Measurements from ENCODE around the gene SOSTDC1. TPM values are rescaled to one million over a fixed set of nuclear protein-coding genes. Genes with fewer than 3 reads are reported as not detected.
"Not testable (repeated sequence)": the region's sequence is repeated elsewhere in the genome, so short reads cannot be mapped to it uniquely, and the experiment has no call there.

Gene SOSTDC1, protein sequence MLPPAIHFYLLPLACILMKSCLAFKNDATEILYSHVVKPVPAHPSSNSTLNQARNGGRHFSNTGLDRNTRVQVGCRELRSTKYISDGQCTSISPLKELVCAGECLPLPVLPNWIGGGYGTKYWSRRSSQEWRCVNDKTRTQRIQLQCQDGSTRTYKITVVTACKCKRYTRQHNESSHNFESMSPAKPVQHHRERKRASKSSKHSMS
- total RNA-seq = not detected

DNA sequence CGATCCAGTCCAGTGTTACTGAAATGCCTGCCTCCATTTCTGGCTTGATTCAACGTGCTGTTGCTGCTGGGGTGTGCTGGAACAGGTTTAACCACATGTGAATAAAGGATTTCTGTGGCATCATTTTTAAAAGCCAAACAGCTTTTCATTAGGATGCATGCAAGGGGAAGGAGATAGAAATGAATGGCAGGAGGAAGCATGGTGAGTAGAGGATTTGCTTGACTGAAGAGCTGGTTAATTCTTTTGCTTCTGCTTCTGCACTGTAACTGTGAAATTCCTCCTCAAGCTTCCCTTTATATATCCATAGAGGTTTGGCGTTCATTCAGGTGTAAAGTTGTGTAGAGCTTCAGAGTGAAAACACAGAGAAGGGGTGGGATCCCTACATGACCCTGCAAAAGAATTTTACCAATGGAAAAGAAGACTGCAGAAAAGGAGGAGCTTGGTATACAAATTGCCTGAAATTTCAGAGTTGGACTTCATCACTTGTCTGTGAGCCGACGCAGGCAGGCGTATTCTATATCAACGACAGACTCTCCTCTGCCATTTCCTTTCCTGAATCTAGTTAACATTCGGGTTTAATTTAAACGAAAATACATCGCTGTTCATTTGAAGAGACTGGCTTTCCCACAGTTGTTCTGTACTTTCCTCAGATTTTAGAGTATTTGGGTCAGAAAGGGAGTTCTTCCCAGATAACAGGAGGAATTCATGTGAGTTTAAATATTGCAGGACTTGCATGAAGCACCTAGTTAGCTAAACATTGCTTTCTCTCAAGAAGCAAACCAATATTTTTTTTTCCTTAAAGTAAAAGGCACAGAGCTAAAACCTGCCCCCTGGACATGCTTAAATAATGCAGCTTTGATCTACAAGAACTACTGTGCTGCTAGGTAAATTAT is at the start of gene SOSTDC1:
Gene SOSTDC1 (minus strand): TSS at position 270 of the 893 bp plus-strand sequence. CDS start 70 bp downstream, at position 200.
- peaks cover 4 to 20% of the 10 kb centered on the region in 2 donors for H3K27me3 Mint-ChIP-seq
- ATAC-seq (no peak), DNase-seq (ENCODE audit: low spot score) (no peak)
- H3K36me3 Mint-ChIP-seq = no peaks in the 10 kb centered on the region
- H3K9me3 Mint-ChIP-seq = no peaks in the 10 kb centered on the region
- H3K27ac Mint-ChIP-seq = no peak within 1 kb of the TSS
- no peaks in the 10 kb centered on the region for H3K4me1 Mint-ChIP-seq (ENCODE audit: low read depth in 2 of 2)
- no peak within 1 kb of the TSS for H3K4me3 Mint-ChIP-seq

DNA sequence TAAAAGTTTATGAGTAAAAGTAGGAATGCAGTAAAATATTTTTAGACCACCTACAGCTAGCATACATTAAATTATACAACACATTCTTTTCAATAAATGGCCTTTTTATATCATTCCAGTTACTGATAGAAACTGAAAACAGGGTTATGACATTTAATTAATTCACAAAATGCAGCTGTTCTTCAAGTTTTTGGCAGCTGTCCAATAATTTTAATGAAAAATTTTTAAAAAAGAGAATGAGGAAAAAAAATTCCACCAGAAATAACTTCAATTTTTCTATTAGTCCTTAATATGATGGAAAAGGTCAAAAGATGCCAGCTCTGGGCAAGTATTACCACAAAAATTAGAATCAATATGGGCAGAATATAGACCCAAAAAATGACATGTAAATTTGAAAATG is 49.2 kb upstream of the SOSTDC1 start:
- H3K4me3 Mint-ChIP-seq = no peak overlapping the region
- peaks cover 0 to 5% of the 10 kb centered on the region in 2 donors for H3K27me3 Mint-ChIP-seq
- H3K9me3 Mint-ChIP-seq = no peaks in the 10 kb centered on the region
- no peaks in the 10 kb centered on the region for H3K4me1 Mint-ChIP-seq (ENCODE audit: low read depth in 2 of 2)
- H3K36me3 Mint-ChIP-seq = no peaks in the 10 kb centered on the region
- ATAC-seq (no peak), DNase-seq (ENCODE audit: low spot score) (no peak)
- H3K27ac Mint-ChIP-seq = no peak overlapping the region

GRCh38 chr7:16514271-16514670 is 48.7 kb upstream of the SOSTDC1 start:
- ATAC-seq (no peak), DNase-seq (ENCODE audit: low spot score) (no peak)
- Mint-ChIP-seq H3K4me1 (ENCODE audit: low read depth in 2 of 2) (no peaks in the 10 kb centered on the region), H3K27ac (no peak overlapping the region), H3K9me3 (no peaks in the 10 kb centered on the region), H3K27me3 (peaks cover 0 to 5% of the 10 kb centered on the region in 2 donors), H3K36me3 (no peaks in the 10 kb centered on the region), H3K4me3 (no peak overlapping the region)

DNA sequence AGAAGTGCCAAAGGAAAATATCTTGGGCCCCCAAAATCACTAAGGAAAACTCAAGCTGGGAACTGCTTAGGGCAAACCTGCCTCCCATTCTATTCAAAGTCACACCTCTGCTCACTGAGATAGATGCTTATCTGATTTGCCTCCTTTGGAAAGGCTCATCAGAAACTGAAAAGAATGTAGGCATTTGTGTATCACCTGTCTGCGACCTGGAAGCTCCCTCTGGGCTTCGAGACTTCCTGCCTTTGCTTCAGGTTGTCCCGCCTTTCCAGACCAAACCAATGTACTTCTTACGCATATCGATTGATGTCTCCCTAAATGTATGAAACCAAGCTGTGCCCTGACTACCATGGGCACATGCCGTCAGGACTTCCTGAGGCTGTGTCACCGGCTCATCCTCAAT is 46.6 kb upstream of the SOSTDC1 start:
- H3K9me3 Mint-ChIP-seq = peaks cover 4% of the 10 kb centered on the region
- no peaks in the 10 kb centered on the region for H3K36me3 Mint-ChIP-seq
- H3K4me1 Mint-ChIP-seq (ENCODE audit: low read depth in 2 of 2) = no peaks in the 10 kb centered on the region

GRCh38 chr7:16511314-16511713 is 45.8 kb upstream of the SOSTDC1 start:
- Mint-ChIP-seq H3K4me3 (no peak overlapping the region), H3K9me3 (peaks cover 4% of the 10 kb centered on the region), H3K36me3 (no peaks in the 10 kb centered on the region), H3K27ac (no peak overlapping the region), H3K4me1 (ENCODE audit: low read depth in 2 of 2) (no peaks in the 10 kb centered on the region), H3K27me3 (peaks cover 4 to 17% of the 10 kb centered on the region in 2 donors)
- DNase-seq (ENCODE audit: low spot score) (no peak), ATAC-seq (peak; percentile 31 to 59)

More for the DNA sequence above, 46.6 kb upstream of the SOSTDC1 start:
- Mint-ChIP-seq H3K27ac (no peak overlapping the region), H3K4me3 (no peak overlapping the region), H3K27me3 (peaks cover 4 to 17% of the 10 kb centered on the region in 2 donors)
- DNase-seq (ENCODE audit: low spot score) (no peak), ATAC-seq (no peak)

DNA sequence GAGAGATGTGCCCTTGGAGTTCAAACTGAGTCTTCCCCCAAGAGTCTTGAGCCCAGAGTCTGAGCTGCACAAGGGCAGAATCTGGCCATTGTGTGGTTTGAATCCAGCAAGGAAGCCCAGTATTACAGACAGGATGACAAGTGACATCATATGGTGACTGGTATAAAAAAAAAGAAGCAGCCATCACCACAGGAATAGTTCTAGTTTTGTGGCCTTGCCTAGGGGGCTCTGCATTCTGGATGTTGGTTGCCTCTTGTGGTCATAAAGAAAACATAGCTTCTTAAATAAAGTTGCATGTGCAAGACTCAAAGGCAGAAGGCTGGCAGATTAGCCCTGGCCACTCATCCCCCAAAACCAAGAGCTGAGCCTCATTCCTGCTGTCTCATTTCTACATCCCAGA is 44.3 kb upstream of the SOSTDC1 start:
- DNase-seq (ENCODE audit: low spot score) (no peak), ATAC-seq (peak in 1 of 2 donors; percentile 6)
- H3K27ac Mint-ChIP-seq = no peak overlapping the region
- peaks cover 4 to 23% of the 10 kb centered on the region in 2 donors for H3K27me3 Mint-ChIP-seq
- no peaks in the 10 kb centered on the region for H3K4me1 Mint-ChIP-seq (ENCODE audit: low read depth in 2 of 2)
- no peak overlapping the region for H3K4me3 Mint-ChIP-seq
- H3K36me3 Mint-ChIP-seq = no peaks in the 10 kb centered on the region
- H3K9me3 Mint-ChIP-seq = peaks cover 4% of the 10 kb centered on the region

DNA sequence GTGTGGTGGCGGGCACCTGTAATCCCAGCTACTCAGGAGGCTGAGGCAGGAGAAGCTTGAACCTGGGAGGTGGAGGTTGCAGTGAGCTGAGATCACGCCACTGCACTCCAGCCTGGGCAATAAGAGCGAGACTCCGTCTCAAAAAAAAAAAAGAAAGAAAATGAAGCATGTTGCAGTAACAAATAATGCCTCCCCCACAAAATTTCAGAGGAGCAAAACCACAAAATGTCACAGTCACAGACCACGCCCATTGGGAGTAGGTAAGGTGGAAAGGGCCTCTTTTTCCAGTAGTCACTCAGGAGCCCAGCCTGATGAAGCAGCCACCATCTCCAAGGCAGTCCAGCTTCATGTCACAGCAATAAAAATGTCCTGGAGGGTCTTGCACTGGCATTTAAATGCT is 40.9 kb upstream of the SOSTDC1 start:
- H3K36me3 Mint-ChIP-seq; H3K4me1 Mint-ChIP-seq (ENCODE audit: low read depth in 2 of 2); H3K9me3 Mint-ChIP-seq; H3K27ac Mint-ChIP-seq; H3K4me3 Mint-ChIP-seq; ATAC-seq; DNase-seq (ENCODE audit: low spot score): not testable (repeated sequence)
- peaks cover 8 to 33% of the 10 kb centered on the region in 2 donors for H3K27me3 Mint-ChIP-seq

- DNase-seq (ENCODE audit: low spot score) = no peak
- no peaks in the 10 kb centered on the region for H3K4me1 Mint-ChIP-seq (ENCODE audit: low read depth in 2 of 2)
- peaks cover 10 to 28% of the 10 kb centered on the region in 2 donors for H3K27me3 Mint-ChIP-seq
- no peak for ATAC-seq
- peaks cover 4% of the 10 kb centered on the region for H3K9me3 Mint-ChIP-seq
- no peaks in the 10 kb centered on the region for H3K36me3 Mint-ChIP-seq
- H3K4me3 Mint-ChIP-seq = no peak overlapping the region
- H3K27ac Mint-ChIP-seq = no peak overlapping the region
Measured at GRCh38 chr7:16504019-16504418, 38.5 kb upstream of the SOSTDC1 start.

DNA sequence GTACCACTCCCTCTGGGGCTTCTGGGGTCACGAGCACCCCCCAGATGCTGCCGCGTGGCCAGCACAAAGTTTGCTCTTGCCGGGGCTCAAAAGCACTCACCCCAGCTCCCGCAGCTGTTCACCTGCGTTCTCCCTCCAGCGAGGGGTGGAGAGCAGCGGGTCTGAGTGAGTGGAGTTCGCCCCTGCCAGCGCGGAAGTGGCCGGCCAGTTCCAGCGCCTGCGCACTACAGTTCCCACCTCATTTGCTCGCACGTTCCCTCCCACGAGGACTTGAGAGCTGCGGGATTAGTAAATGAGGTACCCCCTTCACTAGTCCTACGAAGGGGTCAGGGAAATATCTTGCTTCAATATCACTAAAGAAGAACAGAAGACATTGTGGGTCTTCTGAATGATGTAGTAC is 36.8 kb upstream of the SOSTDC1 start:
- Mint-ChIP-seq H3K27me3 (peaks cover 6 to 17% of the 10 kb centered on the region in 2 donors), H3K27ac (no peak overlapping the region), H3K4me3 (no peak overlapping the region), H3K9me3 (no peaks in the 10 kb centered on the region), H3K36me3 (no peaks in the 10 kb centered on the region), H3K4me1 (ENCODE audit: low read depth in 2 of 2) (no peaks in the 10 kb centered on the region)
- ATAC-seq (no peak), DNase-seq (ENCODE audit: low spot score) (no peak)

DNA sequence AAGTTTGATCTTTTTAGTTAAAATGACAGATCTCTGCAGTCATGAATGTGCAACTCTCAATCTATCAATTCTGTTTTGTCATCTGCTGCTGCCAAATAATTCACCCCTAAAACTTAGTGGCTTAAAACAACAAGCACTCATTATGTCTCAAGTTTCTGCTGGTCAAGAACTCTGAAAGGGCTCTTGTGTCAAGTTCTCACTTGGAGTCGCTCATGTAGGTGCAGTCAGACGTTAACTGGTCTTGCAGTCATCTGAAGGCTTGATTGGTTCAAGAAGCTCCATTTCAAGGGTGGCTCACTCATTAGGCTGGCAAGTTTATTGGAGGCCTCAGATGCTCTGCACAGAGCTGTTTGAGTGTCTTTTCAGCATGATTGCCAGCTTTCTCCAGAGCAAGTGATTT is 32.6 kb upstream of the SOSTDC1 start:
- Mint-ChIP-seq H3K27me3 (peaks cover 4 to 9% of the 10 kb centered on the region in 2 donors), H3K4me1 (ENCODE audit: low read depth in 2 of 2) (no peaks in the 10 kb centered on the region), H3K9me3 (no peaks in the 10 kb centered on the region), H3K27ac (no peak overlapping the region), H3K36me3 (no peaks in the 10 kb centered on the region), H3K4me3 (no peak overlapping the region)
- ATAC-seq (no peak), DNase-seq (ENCODE audit: low spot score) (no peak)

GRCh38 chr7:16494955-16495719 is 29.6 kb upstream of the SOSTDC1 start:
- Mint-ChIP-seq H3K4me1 (ENCODE audit: low read depth in 2 of 2) (peaks cover 7% of the 10 kb centered on the region in 2 donors), H3K9me3 (no peaks in the 10 kb centered on the region), H3K27me3 (peaks cover 2 to 9% of the 10 kb centered on the region in 2 donors), H3K4me3 (no peak overlapping the region), H3K36me3 (no peaks in the 10 kb centered on the region), H3K27ac (no peak overlapping the region)
- no peak for ATAC-seq
- DNase-seq (ENCODE audit: low spot score) = no peak

GRCh38 chr7:16494551-16494950 is 29.0 kb upstream of the SOSTDC1 start:
- Mint-ChIP-seq H3K27me3 (peaks cover 2 to 9% of the 10 kb centered on the region in 2 donors), H3K4me1 (ENCODE audit: low read depth in 2 of 2) (peaks cover 7% of the 10 kb centered on the region in 2 donors), H3K9me3 (no peaks in the 10 kb centered on the region), H3K27ac (no peak overlapping the region), H3K4me3 (no peak overlapping the region), H3K36me3 (no peaks in the 10 kb centered on the region)
- DNase-seq (ENCODE audit: low spot score) (no peak), ATAC-seq (no peak)

DNA sequence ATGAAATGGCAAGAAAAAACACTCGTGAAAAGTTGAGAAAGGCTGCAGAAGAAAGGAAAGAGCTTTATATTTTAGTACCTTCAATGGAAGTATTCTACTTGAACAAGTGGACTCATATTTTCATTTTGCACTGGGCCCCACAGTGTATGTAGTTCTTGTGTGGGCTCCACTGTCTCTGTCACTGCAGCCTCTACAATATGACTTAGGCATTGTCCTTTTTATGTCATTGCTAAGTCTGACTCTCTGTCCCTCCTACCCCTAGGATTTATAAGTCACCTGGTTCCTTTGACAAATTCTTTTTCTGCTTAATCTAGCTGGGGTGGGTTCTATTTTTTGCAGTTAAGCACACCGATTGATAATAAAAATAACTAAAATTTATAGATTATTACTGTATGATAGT is 27.7 kb upstream of the SOSTDC1 start:
- ATAC-seq (no peak), DNase-seq (ENCODE audit: low spot score) (no peak)
- Mint-ChIP-seq H3K36me3 (no peaks in the 10 kb centered on the region), H3K4me3 (no peak overlapping the region), H3K27me3 (peaks cover 2 to 9% of the 10 kb centered on the region in 2 donors), H3K27ac (no peak overlapping the region), H3K9me3 (no peaks in the 10 kb centered on the region), H3K4me1 (ENCODE audit: low read depth in 2 of 2) (peaks cover 7% of the 10 kb centered on the region in 2 donors)

All from natural killer cell treated with Interleukin-12 subunit alpha and Interleukin-12 subunit beta and Interleukin-15 and Interleukin-18, amount 100 ng/mL, for 72 hours (primary cell).